ENCODE measurements around the gene PCDHGA1.

DNA sequence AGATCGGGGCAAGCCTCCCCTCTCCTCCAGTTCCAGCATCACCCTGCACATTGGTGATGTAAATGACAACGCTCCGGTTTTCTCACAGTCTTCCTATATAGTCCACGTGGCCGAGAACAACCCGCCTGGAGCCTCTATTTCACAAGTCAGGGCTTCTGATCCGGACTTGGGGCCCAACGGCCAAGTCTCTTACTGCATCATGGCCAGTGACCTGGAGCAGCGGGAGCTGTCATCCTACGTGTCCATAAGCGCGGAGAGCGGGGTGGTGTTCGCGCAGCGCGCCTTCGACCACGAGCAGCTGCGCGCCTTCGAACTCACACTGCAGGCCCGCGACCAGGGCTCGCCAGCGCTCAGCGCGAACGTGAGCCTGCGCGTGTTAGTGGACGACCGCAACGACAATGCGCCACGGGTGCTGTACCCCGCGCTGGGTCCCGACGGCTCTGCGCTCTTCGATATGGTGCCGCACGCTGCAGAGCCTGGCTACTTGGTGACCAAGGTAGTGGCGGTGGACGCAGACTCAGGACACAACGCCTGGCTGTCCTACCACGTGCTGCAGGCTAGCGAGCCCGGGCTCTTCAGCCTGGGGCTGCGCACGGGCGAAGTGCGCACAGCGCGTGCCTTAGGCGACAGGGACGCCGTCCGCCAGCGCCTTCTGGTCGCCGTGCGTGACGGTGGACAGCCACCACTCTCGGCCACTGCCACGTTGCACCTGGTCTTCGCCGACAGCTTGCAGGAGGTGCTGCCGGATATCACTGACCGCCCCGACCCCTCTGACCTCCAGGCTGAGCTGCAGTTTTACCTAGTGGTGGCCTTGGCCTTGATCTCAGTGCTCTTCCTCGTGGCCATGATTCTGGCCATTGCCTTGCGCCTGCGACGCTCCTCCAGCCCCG lies 59.1 kb downstream of the PCDHGA1 start:
- TF ChIP-seq EZH2phosphoT487 (IDR thresholded peaks at IDR 0.05; ENCODE audit: borderline replicate concordance, low read length) = no peak
- TF ChIP-seq, protein P1, sequence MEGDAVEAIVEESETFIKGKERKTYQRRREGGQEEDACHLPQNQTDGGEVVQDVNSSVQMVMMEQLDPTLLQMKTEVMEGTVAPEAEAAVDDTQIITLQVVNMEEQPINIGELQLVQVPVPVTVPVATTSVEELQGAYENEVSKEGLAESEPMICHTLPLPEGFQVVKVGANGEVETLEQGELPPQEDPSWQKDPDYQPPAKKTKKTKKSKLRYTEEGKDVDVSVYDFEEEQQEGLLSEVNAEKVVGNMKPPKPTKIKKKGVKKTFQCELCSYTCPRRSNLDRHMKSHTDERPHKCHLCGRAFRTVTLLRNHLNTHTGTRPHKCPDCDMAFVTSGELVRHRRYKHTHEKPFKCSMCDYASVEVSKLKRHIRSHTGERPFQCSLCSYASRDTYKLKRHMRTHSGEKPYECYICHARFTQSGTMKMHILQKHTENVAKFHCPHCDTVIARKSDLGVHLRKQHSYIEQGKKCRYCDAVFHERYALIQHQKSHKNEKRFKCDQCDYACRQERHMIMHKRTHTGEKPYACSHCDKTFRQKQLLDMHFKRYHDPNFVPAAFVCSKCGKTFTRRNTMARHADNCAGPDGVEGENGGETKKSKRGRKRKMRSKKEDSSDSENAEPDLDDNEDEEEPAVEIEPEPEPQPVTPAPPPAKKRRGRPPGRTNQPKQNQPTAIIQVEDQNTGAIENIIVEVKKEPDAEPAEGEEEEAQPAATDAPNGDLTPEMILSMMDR (IDR thresholded peaks at IDR 0.05; ENCODE audit: low read depth, low read length, poor library complexity, severe bottlenecking) = no peak

Measured in DOHH2 (cell line).